Midbrain (tissue), 1 donor: ENCODE measurements around the gene CUL5.

ENCODE experiments used
- DNase-seq: peaks from one replicate; lab custom pipeline; 2025; lab: John Stamatoyannopoulos, UW

Gene CUL5

DNA sequence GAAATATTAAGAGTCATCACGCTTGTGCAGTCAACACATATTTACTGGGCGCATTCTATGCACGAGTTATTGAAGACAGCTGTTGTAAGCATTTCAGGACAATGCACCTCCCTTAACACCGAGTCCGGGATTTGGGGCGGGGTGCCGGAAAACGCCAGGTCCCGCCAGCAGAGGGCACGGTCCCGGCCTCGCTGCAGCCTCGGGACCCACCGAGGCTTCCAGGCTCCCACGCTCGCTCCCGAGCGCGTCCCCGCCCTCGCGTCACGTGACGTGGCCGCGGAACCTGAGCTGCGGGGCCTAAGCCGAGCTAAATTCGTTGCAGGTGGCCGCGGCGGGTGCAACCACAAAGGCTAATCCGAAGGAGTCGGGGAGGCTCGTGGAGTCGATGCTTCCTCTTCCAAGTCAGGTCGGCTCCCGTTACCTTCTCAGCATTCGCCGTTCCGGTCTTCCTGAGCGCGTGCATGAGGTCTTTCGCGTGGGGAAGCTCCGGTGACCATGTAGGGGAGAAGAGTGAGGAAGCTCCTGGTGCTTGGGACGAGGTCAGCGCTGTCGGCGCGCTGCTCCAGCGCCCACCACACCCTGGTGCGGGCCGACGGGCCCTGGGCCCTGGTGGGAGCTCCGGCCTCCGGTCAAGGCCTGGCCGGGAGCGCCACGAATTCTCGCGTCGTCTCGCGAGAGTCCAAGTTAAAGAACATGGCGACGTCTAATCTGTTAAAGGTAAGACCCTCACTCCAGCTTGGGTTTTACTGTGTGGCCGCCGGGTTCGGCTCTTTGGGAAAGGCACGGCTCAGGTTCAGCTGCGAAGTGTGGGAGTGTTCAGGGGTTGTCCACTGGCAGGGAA, at the start of gene CUL5:
Gene CUL5 (plus strand): TSS at position 243 of the 841 bp plus-strand sequence. CDS start 451 bp downstream, at position 694.
- DNase-seq: peak; percentile 93

DNA sequence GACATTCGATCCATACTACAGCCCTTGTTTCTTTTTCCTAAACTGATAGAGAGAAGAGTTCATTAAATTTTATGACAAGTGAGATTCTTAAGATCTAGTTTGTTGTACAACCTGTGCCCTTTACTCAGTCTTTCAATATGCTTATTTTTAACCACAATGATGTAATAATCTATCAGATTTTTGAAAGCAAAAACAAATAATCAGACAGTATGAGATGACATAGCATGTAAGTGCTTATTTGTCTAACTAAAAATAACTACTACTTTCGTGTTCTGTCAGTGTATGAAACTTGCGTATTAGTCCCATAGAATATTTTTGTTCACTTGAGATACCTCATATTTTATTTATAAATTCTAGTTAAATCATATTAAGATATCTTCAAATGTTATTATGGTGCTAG, 47.2 kb upstream of the CUL5 start:
- DNase-seq: no peak

- DNase-seq: no peak
Measured at GRCh38 chr11:107962181-107962580, 46.5 kb upstream of the CUL5 start.

GRCh38 chr11:107963091-107963490, 45.6 kb upstream of the CUL5 start:
- no peak for DNase-seq

DNA sequence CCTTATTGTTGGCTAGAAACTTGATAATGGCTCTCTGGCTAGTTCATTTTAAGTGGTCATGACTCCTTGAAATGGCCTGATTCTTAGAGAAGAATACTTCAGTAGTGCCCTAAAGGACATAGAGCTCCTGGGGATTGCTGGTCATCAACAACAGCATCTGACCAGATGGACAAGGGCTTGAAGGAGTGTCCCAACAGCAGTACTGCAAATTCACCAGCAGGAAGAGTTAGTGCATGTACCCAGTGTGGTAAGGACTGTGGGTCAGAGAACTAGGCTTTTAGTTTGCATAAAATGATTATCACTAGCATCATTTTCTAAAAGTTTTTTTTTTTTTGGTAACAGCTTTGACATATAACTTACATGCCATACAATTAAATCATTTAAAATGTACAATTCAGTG, 39.5 kb upstream of the CUL5 start:
- no peak for DNase-seq

DNA sequence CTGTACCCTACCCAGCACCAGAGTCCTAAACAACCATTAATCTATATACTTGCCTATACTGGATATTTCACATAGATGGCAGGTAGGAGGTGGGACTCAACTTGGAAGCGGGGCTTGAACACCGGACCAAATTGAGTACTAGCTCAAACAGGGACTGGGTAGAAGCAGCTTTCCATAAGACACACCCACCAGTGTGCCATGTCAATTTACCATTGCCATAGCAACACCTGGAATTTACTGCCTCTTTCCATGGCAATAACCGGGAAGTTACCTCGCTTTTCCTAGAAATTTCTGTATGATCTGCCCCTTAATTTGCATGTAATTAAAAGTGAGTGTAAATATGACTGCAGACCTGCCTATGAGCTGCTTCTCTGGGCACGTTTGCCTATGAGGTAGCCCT, 38.6 kb upstream of the CUL5 start:
- no peak for DNase-seq

DNA sequence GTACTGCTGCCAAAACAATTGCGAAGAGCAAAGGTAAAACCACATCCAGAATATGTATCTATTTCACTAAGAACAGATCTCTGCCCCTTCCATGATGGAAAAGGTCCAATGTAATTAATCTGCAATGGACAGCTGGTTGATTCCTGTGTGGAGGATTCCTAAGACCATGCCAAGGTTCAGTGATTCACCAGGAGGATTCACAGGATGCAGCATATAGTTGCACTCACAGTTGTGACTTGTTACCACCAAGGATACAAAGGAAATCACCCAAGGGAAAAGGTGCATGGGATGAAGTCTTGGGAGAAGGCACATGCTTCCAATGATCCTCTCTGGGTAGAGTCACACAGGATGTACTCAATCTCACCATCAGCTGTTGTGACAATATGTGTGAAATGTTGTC, 35.1 kb upstream of the CUL5 start:
- DNase-seq: no peak

DNA sequence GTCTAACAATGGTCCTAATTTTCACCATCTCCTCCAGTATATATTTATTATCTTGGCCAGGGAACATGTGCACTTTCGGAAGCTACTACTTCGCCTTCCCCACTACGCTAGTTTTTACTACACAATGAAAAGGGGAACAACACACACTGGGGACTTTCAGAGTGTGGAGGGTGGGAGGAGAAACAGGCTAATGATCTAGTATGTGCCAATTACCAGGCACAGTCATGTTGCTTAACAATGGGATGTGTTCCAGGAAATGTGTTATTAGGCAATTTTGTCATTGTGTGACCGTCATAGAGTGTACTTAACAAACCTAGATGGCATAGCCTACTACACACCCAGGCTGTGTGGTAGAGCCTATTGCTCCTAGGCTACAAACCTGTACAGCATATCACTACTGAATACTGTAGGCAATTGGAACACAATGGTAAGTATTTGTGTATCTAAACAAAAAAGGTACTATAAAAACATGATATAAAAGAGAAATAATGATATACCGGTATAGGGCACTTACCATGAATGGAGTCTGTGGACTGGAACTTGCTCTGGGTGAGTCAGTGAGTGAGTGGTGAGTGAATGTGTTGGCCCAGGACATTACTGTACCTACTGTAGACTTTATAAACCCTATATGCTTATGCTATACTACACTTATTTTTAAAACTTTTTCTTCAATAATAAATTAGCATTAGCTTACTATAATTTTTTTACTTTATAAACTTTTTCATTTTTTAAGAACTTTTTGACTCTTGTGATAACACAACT, 20.1 kb upstream of the CUL5 start:
- DNase-seq: no peak

GRCh38 chr11:107991868-107992414, 16.8 kb upstream of the CUL5 start:
- DNase-seq: no peak

GRCh38 chr11:107996006-107996776, 12.5 kb upstream of the CUL5 start:
- DNase-seq: no peak

DNA sequence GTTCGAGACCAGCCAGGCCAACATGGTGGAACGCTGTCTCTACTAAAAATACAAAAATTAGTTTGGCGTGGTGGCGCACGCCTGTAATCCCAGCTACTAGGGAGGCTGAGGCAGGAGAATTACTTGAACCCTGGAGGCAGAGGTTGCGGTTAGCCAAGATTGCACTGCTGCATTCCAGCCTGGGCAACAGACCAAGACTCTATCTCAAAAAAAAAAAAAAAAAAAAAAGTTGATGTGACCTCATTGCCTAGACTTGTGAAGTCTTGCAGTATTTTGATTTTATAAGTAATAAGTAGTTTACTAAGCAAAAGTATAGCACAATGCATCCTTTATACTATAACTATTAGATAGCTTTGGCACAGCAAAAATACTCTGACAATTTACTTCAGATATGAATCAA, 9.9 kb upstream of the CUL5 start:
- DNase-seq: no peak

DNA sequence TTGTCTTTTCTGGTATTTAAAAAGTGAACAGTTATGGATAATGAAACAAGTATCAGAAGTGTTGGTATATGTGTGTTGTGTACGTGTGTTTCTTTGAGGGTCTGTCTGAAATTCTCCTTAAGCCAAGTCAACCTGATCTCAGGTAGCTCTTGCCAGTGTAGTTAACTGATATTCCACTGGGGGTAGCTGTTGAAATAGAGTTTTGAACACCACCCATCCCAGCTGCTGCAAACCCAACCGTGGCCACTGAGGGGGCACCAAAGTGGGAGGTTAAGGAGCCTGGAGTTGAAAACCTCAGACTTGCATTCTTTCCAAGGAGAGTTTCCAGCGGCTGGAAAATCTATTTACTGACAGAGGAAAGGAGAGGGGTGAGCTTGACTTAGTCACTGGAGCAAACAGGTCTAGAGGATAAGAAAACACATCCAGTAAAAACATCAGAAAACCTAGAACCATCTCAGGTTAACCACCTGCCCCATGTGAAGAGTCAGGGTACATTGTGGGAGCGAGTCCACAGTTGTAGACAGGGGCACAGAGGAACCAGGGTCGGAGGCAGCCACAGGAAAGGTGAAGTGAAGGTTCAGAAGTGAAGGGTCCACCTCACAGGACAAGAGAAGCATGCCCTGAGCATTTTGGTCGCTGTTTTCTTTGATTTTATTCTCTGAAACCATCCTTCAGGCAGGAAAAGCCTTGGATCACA, 8.8 kb upstream of the CUL5 start:
- DNase-seq: no peak

DNA sequence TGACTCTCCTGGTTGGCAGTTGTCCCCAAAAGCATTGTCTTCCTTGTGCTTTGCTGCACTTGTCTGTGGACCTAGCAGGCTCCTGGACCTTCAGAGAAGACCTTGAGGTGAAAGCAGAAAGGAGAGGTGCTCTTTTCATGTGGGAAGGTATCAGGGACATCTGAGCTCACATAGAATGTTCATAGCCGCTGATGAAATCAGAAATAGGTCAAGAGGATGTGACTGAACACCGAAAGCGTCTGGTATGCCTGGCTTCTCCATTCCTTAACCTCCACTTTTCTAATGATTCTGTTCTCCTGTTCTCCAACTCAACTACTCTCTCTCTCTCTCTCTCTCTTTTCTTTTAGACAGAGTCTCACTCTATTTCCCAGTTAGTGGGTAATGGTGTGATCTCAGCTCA, 6.2 kb upstream of the CUL5 start:
- DNase-seq: no peak

GRCh38 chr11:108003623-108004022, 5.1 kb upstream of the CUL5 start:
- DNase-seq: no peak

DNA sequence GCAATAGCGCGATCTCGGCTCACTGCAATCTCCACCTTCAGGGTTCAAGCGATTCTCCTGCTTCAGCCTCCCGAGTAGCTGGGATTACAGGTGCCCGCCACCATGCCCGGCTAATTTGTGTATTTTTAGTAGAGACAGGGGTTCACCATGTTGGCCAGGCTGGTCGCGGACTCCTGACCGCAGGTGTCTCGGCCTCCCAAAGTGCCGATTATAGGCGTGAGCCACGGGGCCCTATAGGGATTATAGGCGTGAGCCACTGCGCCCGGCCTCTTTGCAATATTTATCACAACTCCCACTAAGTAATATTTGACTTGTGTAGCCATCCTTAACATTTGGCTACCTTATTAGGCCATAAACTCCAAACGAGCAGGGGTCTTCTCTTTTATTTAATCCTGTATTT, 879 bp upstream of the CUL5 start:
- DNase-seq: no peak

DNA sequence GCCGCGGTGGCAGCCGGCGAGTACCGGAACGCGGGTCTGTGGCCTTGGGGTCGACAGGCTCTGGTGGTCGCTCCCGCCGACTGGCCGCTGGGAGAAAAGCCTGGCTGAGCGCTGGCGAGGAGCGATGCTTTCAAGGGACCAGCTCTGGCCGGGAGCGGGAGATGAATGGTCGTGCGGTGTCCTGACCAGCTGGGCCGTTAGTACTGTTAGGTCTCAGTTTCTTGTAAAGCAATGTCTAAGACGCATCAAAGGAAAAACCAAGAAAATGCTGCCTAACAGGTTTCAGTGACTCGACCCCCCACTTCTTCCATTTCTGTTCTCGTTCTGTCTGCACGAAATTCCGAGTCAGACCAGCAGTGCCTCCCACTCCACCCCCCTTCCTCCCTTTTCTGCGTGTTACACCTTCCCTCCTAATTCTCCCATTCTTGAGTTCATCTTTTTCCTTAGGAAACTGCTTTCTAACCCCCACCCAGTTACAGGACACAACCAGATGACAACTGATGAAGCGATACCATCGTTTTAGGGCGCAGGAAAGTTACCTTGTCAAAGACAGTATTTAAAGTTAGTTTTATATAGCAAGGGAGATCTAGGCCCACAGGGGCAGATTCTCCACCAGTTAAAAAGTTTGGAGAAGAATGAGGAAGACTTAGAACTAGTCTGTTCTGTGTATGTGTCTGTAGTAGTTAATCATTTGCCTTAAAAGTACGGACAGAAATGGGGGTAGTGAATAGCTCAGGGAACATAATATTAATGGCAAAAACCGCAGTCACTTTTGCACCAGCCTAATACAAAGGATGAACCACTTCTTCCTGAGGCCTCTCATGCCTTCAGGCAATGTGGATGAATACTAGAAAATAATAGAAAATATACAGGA, 1.0 kb downstream of the CUL5 start:
- peak; percentile 34 for DNase-seq

DNA sequence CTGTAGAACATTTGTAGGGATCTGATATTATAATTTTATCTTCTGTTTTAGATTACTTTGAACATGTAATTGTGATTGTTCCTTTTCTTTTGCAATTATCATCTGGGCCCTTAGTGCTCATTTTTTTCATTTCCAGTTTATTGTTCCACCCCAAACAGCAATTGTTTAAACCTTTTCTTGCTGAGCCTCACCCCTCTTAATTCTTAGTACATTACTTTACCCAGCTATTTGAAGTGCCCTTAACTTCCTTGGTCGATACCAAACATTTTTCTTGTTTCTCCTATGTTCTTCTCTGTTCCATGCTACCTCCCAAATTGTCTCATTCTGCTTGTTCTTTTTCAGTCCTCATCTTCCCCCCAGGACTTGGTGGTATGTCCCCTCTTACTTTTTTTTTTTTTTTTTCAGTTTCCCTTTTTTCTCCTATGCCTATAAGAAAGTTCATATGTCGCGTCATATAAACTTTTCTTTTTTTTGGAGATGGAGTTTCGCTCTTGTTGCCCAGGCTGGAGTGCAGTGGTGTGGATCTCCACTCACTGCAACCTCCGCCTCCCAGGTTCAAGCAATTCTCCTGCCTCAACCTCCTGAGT, 3.5 kb downstream of the CUL5 start:
- DNase-seq: no peak

DNA sequence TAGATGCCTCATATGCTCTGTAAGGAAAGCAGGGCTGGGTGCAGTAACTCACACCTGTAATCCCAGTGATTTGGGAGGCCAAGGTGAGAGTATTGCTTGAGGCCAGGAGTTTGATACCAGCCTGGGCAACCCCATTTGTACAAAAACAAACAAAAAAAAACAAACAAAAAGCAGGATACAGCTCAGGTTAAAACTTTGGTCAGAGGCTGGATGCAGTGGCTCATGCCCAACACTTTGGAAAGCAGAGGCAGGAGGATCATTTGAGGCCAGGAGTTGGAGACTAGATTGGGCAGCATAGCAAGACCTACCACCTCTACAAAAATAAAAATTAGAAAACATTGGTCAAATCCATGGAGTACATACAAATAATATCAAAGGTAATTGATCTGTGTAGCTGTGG, 7.9 kb downstream of the CUL5 start:
- DNase-seq: no peak

DNA sequence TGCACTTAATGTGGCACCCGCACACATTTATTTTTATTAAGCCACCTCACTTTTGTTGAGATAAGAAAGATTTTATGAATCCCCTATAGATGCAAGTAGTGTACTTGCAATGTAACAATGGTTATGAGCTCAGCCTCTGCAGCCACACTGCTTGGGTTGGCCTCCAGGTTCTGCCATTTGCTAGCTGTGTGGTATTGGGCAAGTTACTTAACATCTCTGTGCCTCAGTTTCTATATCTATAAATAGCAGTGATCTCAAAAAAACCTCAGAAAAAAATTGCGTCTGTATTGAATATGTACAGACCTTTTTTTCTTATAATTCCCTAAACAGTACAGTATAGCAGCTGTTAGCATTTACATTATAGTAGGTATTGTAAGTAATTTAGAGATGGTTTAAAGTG, 10.0 kb downstream of the CUL5 start:
- DNase-seq: no peak

GRCh38 chr11:108019870-108020540, 11.3 kb downstream of the CUL5 start:
- DNase-seq: no peak
